ENCODE measurements around the gene SPTB. TPM values are rescaled to one million over a fixed set of nuclear protein-coding genes. Genes with fewer than 3 reads are reported as not detected.

Gene SPTB
- polyA plus RNA-seq, 1 donor (not counting 4 experiments of a cell fraction or from before 2014, with no cell fraction given): not detected

DNA sequence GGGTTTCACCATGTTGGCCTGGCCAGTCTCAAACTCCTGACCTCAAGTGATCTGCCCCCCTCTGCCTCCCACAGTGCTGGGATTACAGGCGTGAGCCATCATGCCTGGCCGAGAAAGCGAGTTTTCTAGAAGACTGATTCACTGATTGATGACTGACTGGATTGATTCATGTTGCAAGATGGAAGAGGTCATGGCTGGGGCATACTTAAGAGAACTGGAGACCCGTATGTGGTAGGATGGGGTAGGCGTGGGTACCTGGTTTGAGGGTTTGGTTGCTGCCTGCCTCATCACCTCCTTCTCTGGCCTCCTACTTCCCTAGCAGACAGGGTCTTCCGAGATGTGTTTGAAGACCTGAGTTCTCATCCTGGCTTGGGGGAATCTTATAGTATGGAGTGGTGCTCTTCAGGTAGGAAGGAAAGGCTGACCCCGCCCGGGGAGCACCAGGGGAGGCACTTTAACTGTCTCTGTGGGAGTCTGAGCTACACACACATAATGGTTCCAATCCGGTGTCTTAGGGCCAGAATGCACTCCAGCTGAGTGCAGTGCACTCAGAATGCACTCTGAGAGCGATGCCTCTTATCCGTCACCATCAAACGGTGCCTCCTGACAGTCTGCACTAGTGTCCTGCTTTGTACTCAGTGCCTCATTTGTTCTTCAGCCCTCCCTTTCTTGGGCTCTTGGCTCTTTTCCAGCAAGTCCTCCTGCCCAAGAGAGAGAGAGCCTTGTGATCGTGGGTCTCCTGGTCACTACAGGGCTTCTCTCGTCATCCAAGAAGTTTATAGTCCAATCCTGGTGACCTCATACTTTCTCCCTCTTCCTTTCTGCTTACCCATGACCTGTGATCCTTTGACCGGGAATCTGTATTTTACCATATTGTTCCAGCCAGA is 155.8 kb downstream of the SPTB start:
- peak; percentile 77 for FAIRE-seq
- Histone ChIP-seq H3K4me1 (ENCODE audit: control insufficient read depth, extremely low read depth, insufficient read depth, low read length) (peaks cover 80% of the 10 kb centered on the region), H3K9ac (ENCODE audit: control insufficient read depth, extremely low read depth, insufficient read depth, low read length) (peak overlapping the region; percentile 40)

DNA sequence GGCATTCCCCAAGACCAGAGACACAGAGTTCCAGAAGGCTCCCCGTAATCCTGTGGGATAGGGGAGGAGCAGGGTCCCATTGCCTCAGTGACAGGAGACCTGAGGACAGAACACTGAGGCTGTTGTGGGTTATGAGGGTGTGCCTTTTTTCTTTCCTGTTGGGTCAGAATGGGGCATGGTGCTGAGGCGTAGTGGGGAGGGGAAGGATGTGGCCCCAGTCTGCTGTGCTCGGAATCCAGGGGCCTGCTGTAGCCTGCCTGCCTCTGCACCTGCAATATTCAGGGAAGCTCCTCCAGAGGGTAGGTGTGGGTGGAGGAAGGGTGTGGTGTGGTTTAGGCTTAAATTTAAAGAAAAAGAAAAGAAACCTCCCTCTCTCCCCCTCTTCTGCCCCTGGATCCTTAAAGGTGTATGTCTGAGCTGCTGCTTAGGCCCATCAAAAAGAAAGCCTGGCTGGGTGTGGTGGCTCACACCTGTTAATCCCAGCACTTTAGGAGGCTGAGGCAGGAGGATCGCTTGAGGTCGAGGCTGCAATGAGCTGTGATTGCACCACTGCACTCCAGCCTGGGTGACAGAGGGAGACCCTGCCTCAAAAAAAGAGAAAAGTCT is 156.8 kb downstream of the SPTB start:
- Histone ChIP-seq H4K20me1 (ENCODE audit: control insufficient read depth, extremely low read depth, insufficient read depth, low read length) (no peaks in the 10 kb centered on the region), H3K79me2 (ENCODE audit: control insufficient read depth, insufficient read depth, low read length) (peaks cover 87% of the 10 kb centered on the region), H3K9me3 (ENCODE audit: control insufficient read depth, low read depth, low read length) (no peaks in the 10 kb centered on the region), H3K4me1 (ENCODE audit: control insufficient read depth, extremely low read depth, insufficient read depth, low read length) (peaks cover 89% of the 10 kb centered on the region), H3K9ac (ENCODE audit: control insufficient read depth, extremely low read depth, insufficient read depth, low read length) (peak overlapping the region; percentile 69), H3K4me2 (ENCODE audit: control insufficient read depth, extremely low read depth, insufficient read depth, low read depth, low read length) (peak overlapping the region; percentile 57), H3K9me1 (ENCODE audit: control insufficient read depth, extremely low read depth, insufficient read depth, low read length) (peaks cover 3% of the 10 kb centered on the region), H2AFZ (ENCODE audit: control insufficient read depth, low read length) (no peak overlapping the region), H3K4me3 (ENCODE audit: control insufficient read depth in 2 of 3, extremely low read depth in 1 of 3, insufficient read depth in 2 of 3, low read depth in 1 of 3, low read length in 3 of 3) (no peak overlapping the region), H3K36me3 (ENCODE audit: control insufficient read depth in 2 of 2, extremely low read depth in 1 of 2, insufficient read depth in 2 of 2, low read length in 2 of 2) (peaks cover 8 to 37% of the 10 kb centered on the region in 2 experiments), H3K27ac (ENCODE audit: control insufficient read depth, insufficient read depth, low read length) (peak overlapping the region; percentile 90), H3K27me3 (ENCODE audit: control insufficient read depth, extremely low read depth, insufficient read depth, low read length) (no peaks in the 10 kb centered on the region)
- peak; percentile 86 for DNase-seq (ENCODE audit: low read depth, low spot score)
- dilution Hi-C loops (cut with MboI; ENCODE audit: extremely low pct_ligation_motif_present, low sequenced_read_pairs): no loop called here
- peak; percentile 92 for FAIRE-seq
- TF ChIP-seq, protein P1, sequence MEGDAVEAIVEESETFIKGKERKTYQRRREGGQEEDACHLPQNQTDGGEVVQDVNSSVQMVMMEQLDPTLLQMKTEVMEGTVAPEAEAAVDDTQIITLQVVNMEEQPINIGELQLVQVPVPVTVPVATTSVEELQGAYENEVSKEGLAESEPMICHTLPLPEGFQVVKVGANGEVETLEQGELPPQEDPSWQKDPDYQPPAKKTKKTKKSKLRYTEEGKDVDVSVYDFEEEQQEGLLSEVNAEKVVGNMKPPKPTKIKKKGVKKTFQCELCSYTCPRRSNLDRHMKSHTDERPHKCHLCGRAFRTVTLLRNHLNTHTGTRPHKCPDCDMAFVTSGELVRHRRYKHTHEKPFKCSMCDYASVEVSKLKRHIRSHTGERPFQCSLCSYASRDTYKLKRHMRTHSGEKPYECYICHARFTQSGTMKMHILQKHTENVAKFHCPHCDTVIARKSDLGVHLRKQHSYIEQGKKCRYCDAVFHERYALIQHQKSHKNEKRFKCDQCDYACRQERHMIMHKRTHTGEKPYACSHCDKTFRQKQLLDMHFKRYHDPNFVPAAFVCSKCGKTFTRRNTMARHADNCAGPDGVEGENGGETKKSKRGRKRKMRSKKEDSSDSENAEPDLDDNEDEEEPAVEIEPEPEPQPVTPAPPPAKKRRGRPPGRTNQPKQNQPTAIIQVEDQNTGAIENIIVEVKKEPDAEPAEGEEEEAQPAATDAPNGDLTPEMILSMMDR (optimal IDR thresholded peaks at IDR 0.05 in 1 of 3, IDR thresholded peaks at IDR 0.05 in 1 of 3, conservative IDR thresholded peaks at IDR 0.05 in 1 of 3; ENCODE audit: extremely low read depth in 1 of 3, insufficient read depth in 2 of 3, low read length in 3 of 3): no peak
- TF ChIP-seq EZH2 (IDR thresholded peaks at IDR 0.05; ENCODE audit: low read length): no peak

More for the DNA sequence above, 155.8 kb downstream of the SPTB start:
- peaks cover 3% of the 10 kb centered on the region for H3K9me1 ChIP-seq (ENCODE audit: control insufficient read depth, extremely low read depth, insufficient read depth, low read length)
- no peak for DNase-seq (ENCODE audit: low read depth, low spot score)
- H3K27ac ChIP-seq (ENCODE audit: control insufficient read depth, insufficient read depth, low read length): peak overlapping the region; percentile 90
- H3K4me3 ChIP-seq (ENCODE audit: control insufficient read depth in 2 of 3, extremely low read depth in 1 of 3, insufficient read depth in 2 of 3, low read depth in 1 of 3, low read length in 3 of 3): no peak overlapping the region
- H4K20me1 ChIP-seq (ENCODE audit: control insufficient read depth, extremely low read depth, insufficient read depth, low read length): no peaks in the 10 kb centered on the region
- H2AFZ ChIP-seq (ENCODE audit: control insufficient read depth, low read length): no peak overlapping the region
- TF ChIP-seq, protein P1 (optimal IDR thresholded peaks at IDR 0.05 in 1 of 3, IDR thresholded peaks at IDR 0.05 in 1 of 3, conservative IDR thresholded peaks at IDR 0.05 in 1 of 3; ENCODE audit: extremely low read depth in 1 of 3, insufficient read depth in 2 of 3, low read length in 3 of 3): no peak
- no peak for TF ChIP-seq EZH2 (IDR thresholded peaks at IDR 0.05; ENCODE audit: low read length)
- dilution Hi-C loops (cut with MboI; ENCODE audit: extremely low pct_ligation_motif_present, low sequenced_read_pairs): no loop called here
- H3K79me2 ChIP-seq (ENCODE audit: control insufficient read depth, insufficient read depth, low read length): peaks cover 87% of the 10 kb centered on the region
- peaks cover 18 to 40% of the 10 kb centered on the region in 2 experiments for H3K36me3 ChIP-seq (ENCODE audit: control insufficient read depth in 2 of 2, extremely low read depth in 1 of 2, insufficient read depth in 2 of 2, low read length in 2 of 2)
- no peaks in the 10 kb centered on the region for H3K27me3 ChIP-seq (ENCODE audit: control insufficient read depth, extremely low read depth, insufficient read depth, low read length)
- no peaks in the 10 kb centered on the region for H3K9me3 ChIP-seq (ENCODE audit: control insufficient read depth, low read depth, low read length)
- H3K4me2 ChIP-seq (ENCODE audit: control insufficient read depth, extremely low read depth, insufficient read depth, low read depth, low read length): peak overlapping the region; percentile 79

Measured in keratinocyte (primary cell).